Panc1 (cell line): ENCODE results near the gene CR2. TPM values are rescaled to one million over a fixed set of nuclear protein-coding genes. Genes with fewer than 3 reads are reported as not detected.

ENCODE experiments used
- ATAC-seq: fragments of 200-7000 bp; cut with Tn5 transposase; 2 replicates; pipeline ENCODE4 v1.9.1; 2020; ENCODE audit warnings: mild to moderate bottlenecking, moderate library complexity
- BruUV-seq: library from RNA; stranded (reverse); fragments of 400-500 nt; replicated peaks from 2 replicates; lab custom pipeline; 2021; lab: Mats Ljungman, UMichigan
- CTCF ChIA-PET: fragments of 300-600 bp; sonication (Branson Sonifier 250); formaldehyde crosslinking; loops from one replicate; lab custom pipeline; 2022; ENCODE audit warnings: antibody characterized with exemption; lab: Charles Lee
- POLR2A ChIA-PET: fragments of 300-600 bp; sonication (Branson Sonifier 250); formaldehyde crosslinking; loops from one replicate; lab custom pipeline; 2022; ENCODE audit warnings: antibody characterized with exemption; lab: Charles Lee
- DNase-seq: peaks from one replicate; pipeline ENCODE4 v3.0.0-alpha.2; 2010; ENCODE audit warnings: low read depth, low spot score
- H3K27ac ChIP-seq: 2 replicates; pipeline ENCODE4 v1.5.1; 2011; ENCODE audit warnings: mild to moderate bottlenecking, low read length, inconsistent platforms
- H3K27me3 ChIP-seq: fragments of 200-500 bp; sonication (Bioruptor generic); 2 replicates; pipeline ENCODE4 v1.6.0; 2014; ENCODE audit warnings: low read length, inconsistent platforms; ENCODE audit not compliant: control insufficient read depth, insufficient read depth
- H3K36me3 ChIP-seq: fragments of 200-500 bp; sonication (Bioruptor generic); 2 replicates; pipeline ENCODE4 v1.5.1; 2014; ENCODE audit warnings: inconsistent platforms, mild to moderate bottlenecking, low read length, moderate library complexity; ENCODE audit not compliant: control insufficient read depth, insufficient read depth
- H3K4me1 ChIP-seq: 2 replicates; pipeline ENCODE4 v1.5.1; 2011; ENCODE audit warnings: inconsistent platforms, mild to moderate bottlenecking, low read length, moderate library complexity; ENCODE audit not compliant: control insufficient read depth, insufficient read depth
- H3K4me3 ChIP-seq, 2 experiments: 2 replicates each; pipeline ENCODE4 v1.5.1; 2011 to 2012; ENCODE audit warnings: low read depth in 2 of 2, low read length in 2 of 2, mild to moderate bottlenecking in 2 of 2, inconsistent platforms in 1 of 2, moderate library complexity in 1 of 2
- H3K9me3 ChIP-seq: fragments of 200-500 bp; sonication (Bioruptor generic); 2 replicates; pipeline ENCODE4 v1.5.1; 2014; ENCODE audit warnings: low read depth, mild to moderate bottlenecking, inconsistent platforms, low read length, moderate library complexity; ENCODE audit not compliant: control insufficient read depth, insufficient read depth
- CTCF ChIP-seq: fragments of 450-650 bp; IDR thresholded peaks from 2 replicates; pipeline ENCODE4 v1.5.1; 2017; ENCODE audit warnings: mild to moderate bottlenecking
- POLR2AphosphoS5 ChIP-seq: IDR thresholded peaks from 2 replicates; pipeline ENCODE4 v1.6.1; 2012; ENCODE audit warnings: mild to moderate bottlenecking, low read depth, low read length, moderate library complexity
- REST ChIP-seq, 2 experiments: IDR thresholded peaks; 2 replicates each; pipeline ENCODE4 v1.6.1; 2011 to 2012; ENCODE audit warnings: low read depth in 2 of 2, control low read depth in 1 of 2, low read length in 1 of 2, mild to moderate bottlenecking in 1 of 2, moderate library complexity in 1 of 2; ENCODE audit not compliant: insufficient read depth in 1 of 2
- SIN3A ChIP-seq: IDR thresholded peaks from 2 replicates; pipeline ENCODE4 v1.6.1; 2012; ENCODE audit warnings: low read depth, mild to moderate bottlenecking, low read length, moderate library complexity, borderline replicate concordance; ENCODE audit not compliant: insufficient read depth
- TCF7L2 ChIP-seq: IDR thresholded peaks from 2 replicates; pipeline ENCODE4 v1.6.1; 2011; ENCODE audit warnings: mild to moderate bottlenecking, low read depth, low read length, inconsistent platforms
- in situ Hi-C: cut with HindIII; loops from 2 replicates; pipeline ENCODE4 v1.10.0; 2016; ENCODE audit warnings: low sequenced_read_pairs, low pct_unique_long_range_greater_than_20kb
- intact Hi-C: fragments of 100-400 bp; cut with micrococcal nuclease; formaldehyde crosslinking; loops from one replicate; pipeline ENCODE4 v1.10.0; 2022; ENCODE audit not compliant: unreplicated experiment
- total RNA-seq: library from RNA; stranded (reverse); gene quantifications from one replicate; pipeline ENCODE4 v1.2.1, GENCODE V29; 2021; ENCODE audit not compliant: unreplicated experiment

The CR2 gene
- total RNA-seq, 1 experiment from 2014 or later: 0.08 TPM

GRCh38 chr1:207514890-207515289, 60.8 kb downstream of the CR2 start:
- ChIA-PET POLR2A (no interaction called here), CTCF (no interaction called here)
- Histone ChIP-seq H3K27me3 (no peaks in the 10 kb centered on the region), H3K4me1 (no peaks in the 10 kb centered on the region), H3K4me3 (no peak overlapping the region), H3K36me3 (no peaks in the 10 kb centered on the region), H3K27ac (no peak overlapping the region), H3K9me3 (no peaks in the 10 kb centered on the region)
- BruUV-seq: no TSS peak
- DNase-seq: no peak
- intact Hi-C loops: no loop called here
- ATAC-seq: no peak
- in situ Hi-C loops: no loop called here
- TF ChIP-seq CTCF: no peak
- no peak for TF ChIP-seq TCF7L2
- no peak for TF ChIP-seq POLR2AphosphoS5
- TF ChIP-seq SIN3A: no peak
- no peak for TF ChIP-seq REST (IDR thresholded peaks at IDR 0.05; ENCODE audit: insufficient read depth in 1 of 2, low read depth in 2 of 2, low read length in 1 of 2)

GRCh38 chr1:207516729-207517128, 62.6 kb downstream of the CR2 start:
- DNase-seq (no peak), ATAC-seq (no peak)
- CTCF ChIA-PET: no interaction called here
- POLR2A ChIA-PET: no interaction called here
- no peaks in the 10 kb centered on the region for H3K36me3 ChIP-seq
- H3K4me1 ChIP-seq: no peaks in the 10 kb centered on the region
- in situ Hi-C loops: no loop called here
- H3K4me3 ChIP-seq: no peak overlapping the region
- H3K9me3 ChIP-seq: no peaks in the 10 kb centered on the region
- intact Hi-C loops: no loop called here
- H3K27me3 ChIP-seq: no peaks in the 10 kb centered on the region
- no TSS peak for BruUV-seq
- no peak overlapping the region for H3K27ac ChIP-seq
- TF ChIP-seq REST (IDR thresholded peaks at IDR 0.05; ENCODE audit: insufficient read depth in 1 of 2, low read depth in 2 of 2, low read length in 1 of 2): no peak
